ENCODE data around the gene PLPPR2.
"Not testable (repeated sequence)": the region's sequence is repeated elsewhere in the genome, so short reads cannot be mapped to it uniquely, and the experiment has no call there.

Gene PLPPR2

DNA sequence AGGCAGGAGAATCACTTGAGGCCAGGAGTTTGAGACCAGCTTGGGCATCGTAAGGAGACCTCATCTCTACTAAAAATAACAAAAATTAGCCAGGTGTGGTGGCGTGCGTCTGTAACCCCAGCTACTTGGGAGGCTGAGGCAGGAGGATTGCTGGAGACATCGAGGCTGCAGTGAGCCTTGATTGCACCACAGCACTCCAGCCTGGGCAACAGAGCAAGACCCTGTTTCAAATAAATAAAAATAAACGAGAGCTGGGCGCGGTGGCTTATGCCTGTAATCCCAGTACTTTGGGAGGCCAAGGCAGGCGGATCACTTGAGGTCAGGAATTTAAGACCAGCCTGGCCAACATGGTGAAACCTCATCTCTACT, 15.1 kb upstream of the PLPPR2 start:
- DNase-seq: not testable (repeated sequence)

DNA sequence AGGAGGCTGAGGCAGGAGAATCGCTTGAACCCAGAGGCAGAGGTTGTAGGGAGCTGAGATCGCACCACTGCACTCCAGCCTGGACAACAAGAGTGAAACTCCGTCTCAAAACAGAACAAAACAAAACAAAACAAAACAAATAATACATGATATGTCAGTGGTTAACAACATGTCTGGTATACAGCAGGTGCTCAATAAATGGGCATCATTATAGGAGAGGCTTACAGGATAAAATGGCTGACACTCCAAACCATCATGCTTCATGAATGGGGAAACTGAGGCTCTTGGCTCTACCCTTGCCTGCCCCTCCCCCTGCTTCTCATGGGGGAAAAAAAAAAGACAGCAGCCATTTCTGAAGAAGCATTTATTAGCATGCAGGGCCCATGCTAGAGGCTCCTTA, 12.8 kb upstream of the PLPPR2 start:
- DNase-seq: no peak

DNA sequence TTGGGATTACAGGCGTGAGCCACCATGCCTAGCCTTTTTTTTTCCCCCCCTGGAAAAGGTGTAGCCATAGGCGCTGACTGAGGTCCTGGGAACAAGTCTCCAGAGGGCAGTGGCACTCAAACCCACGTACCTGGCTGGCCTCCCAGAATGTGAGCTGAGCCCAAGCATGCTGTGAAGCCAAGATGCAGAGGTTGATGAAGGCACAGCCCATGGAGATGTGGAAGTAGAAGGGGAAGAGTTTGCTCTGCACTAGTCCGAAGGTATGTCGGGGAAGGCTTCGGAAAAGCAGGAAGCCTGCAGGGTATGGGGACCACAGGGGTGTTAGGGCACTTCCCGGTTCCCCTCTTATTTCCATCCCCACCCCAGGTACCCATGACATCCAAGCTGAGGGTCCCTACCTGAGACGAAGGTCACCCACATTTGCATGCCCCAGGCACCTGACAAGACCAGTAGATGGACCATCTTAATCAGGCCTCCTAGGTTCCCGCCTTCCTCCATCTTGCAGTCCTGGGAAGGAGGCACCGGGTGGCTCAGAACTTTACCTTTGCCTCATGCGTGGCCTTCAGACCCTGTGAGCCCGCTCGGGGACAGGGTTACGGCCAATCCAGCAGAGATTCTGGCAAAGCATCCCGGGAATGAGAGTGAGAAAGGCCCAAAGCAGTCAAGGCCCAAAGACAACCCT, 10.0 kb upstream of the PLPPR2 start:
- DNase-seq: no peak

DNA sequence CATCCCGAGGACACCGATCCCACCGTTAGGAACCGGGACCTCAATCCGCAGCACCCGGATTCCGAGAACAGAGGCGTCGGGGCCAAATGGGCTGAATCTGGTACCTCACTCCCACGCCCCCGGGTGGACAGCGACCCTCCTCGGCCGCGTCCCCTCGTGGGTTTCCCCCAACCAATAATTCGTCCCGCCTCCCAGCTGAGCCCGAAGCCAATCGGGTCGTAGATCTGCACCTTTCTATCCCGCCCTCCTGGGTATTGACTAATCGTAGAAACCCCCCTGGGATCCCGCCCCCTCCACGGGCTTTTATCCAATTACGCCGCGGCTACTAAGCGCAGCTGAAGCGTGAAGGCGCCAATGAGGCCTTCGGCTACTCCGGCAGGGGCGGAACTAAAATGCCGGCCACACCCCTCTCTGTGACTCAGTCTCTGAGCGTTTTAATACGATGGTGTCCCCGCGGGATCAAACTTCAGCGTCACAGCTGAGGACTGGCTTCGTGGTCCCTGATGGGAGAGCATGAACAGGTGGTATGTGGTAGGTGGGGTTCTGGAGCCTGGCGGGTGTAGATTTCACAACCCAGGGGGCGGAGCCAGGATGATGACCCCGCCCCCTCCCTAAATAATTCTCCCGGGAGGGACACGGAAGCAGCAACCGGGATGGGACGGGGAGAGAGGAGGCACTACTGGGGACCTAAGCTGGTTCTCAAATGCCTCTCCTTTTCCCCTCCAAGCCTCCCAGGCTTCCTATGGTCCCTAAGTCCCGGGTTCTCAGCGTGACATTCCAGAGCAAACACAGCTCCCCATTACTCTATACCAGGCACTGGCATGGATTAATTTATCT, 8.9 kb upstream of the PLPPR2 start, which contains the start of the genes CCDC159 and TMEM205:
TSS of gene CCDC159 (plus strand) at position 416 of the 837 bp plus-strand sequence. CDS start at position 504, 88 bp downstream.
TSS of gene TMEM205 (minus strand) at position 165 of the 837 bp plus-strand sequence. CDS start 649 bp downstream, outside the sequence.
- DNase-seq: peak; percentile 99

DNA sequence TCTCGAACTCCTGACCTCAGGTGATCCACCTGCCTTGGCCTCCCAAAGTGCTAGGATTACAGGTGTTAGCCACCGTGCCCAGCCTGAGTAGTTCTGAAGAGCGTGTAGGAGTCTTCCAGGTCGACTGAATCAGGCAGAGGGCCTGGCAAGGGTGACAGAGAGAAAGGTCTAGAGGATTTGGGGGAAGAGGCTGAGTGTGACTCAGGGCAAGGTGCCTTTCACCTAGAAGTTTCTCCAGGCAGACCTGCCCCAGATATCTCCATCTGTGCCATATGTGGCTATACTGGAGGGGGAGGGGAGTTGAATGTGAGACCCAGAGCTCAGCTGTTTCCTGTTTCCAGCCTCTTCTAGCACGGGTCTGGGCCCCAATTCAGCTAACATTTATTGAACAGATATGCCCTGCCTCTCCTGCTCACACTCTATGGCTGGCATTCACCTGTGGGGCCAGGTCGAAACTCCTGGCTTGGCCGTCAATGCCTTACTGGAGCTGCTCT, 7.6 kb upstream of the PLPPR2 start:
- DNase-seq: no peak

DNA sequence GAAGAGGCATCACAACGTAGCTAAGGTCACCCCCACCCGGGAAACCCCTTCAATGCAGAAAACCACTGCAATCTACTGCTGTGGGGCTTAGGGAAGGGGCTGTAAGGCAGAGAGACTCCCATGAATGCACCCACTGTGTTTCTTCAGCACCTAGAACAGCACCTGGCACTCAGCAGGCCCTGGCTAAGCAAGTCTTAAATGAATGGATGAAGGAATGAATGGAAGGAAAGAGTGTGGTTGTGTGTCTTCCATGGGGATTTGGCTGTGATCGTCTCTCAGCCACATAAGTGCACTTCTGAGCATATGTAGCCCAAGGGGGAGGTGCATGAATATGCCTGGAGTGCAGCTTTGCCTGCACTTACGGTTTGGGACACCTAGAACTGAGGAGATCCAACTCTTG, 6.1 kb upstream of the PLPPR2 start:
- no peak for DNase-seq

DNA sequence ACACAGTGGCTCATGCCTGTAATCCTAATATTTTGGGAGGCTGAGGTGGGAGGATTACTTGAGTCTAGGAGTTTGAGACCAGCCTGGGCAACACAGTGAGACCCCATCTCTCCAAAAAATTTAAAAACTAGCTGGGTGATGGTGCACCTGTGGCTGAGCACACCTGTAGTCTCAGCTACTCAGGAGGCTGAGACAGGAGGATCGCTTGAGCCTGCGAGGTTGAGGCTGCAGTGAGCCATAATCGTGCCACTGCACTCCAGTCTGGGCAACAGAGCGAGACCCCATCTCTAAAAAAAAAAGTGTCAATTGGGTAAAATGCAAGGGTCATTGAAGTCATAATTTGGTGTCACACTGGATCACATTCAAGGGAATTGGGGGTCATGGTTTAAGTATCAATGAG, 1.1 kb upstream of the PLPPR2 start:
- DNase-seq: not testable (repeated sequence)

DNA sequence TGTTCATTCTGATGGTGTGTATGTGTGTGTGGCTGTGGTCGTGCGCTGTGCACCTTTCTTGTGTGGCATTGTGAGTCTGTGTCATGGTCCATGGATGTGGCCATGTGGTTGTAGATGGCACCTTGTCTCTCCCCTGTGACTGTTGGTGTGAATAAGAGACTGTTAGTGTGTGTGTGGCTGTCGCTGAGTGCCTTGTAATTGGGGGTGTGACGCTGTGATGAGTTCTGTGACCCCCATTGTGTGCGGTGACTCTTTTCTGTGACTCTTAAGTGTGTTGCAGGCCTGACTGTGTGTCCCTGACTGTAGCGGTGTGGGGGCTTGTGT, 804 bp downstream of the PLPPR2 start:
- DNase-seq: no peak

DNA sequence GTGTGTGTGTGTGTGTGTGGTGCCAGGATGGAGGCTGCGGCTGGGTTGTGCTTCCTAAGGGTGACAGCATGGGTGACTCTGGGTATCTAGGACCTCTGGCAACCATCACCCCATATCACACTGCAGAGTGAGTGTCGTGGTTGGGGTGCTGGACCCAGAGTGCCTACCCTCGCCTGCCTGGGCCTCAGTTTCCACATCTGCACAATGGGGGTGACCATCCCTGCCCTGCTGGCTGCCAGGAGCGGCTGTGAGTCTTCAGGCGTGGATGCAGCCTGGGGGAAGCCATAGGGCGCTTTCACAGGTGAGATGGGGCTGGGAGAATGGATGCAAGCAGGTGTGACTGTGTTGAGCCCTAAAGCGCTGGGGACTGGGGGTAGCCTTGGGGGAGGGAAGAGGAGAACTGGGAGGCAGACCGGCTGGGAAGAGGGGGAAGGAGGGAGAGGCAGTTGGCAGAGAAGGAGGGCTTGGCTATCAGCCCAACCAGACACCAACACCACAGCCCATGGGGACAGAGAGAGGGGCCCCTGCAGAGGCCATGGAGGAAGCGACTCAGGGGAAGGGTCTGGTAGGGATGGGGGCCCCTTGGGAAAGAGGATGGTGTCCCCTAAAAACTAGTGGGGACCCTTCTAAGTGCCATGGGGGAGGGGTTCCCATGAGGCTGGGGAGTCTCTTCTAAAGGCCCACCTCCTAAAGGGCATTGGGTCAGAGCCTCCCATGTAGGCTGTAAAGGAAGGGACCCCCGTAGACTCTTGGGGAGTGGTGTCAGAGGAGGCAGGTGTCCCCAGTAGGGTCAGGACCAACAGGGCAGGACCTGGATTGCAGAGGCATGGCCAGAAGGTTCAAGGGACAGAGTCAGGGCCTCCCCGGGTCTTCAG, 1.7 kb downstream of the PLPPR2 start:
- DNase-seq: no peak

DNA sequence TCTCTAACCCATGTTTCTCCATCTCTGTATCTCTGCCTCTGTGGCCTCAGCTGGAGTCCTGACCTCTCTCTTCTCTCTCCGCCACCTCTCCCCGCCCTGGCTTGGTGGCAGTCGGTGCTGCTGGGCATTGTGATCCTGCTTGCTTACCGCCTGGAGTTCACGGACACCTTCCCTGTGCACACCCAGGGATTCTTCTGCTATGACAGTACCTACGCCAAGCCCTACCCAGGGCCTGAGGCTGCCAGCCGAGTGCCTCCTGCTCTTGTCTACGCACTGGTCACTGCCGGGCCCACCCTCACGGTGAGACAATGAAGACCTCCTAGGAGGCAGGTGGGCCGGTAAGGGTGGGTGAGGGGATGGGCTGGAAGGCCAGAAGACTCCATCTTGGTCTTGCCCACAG, 4.2 kb downstream of the PLPPR2 start:
- no peak for DNase-seq

DNA sequence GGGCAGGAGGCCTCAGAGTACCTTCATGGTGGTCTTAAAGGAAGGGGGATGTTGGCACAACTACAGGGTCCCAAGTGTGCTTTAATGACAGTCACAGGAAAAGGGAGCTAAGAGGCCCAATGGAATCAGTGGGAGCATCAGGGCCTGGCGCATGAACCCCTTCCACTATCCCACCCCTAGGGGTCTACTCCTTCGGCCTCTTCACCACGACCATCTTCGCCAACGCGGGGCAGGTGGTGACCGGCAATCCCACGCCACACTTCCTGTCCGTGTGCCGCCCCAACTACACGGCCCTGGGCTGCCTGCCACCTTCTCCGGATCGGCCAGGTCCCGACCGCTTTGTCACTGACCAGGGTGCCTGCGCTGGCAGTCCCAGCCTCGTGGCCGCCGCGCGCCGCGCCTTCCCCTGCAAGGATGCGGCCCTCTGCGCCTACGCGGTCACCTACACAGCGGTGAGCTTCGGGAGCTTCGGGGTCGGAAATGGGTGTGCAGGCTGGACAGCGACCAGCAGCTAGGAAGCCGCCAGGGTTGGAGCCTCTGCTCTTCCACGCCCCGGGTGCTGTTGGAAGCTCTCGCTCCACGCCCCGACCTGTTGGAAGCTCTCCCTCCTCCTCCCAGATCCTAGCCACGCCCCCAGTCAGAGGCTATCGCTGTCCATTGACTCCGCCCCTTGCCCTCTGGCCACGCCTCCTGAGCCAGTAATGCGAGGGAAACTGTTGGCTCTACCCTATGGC, 6.0 kb downstream of the PLPPR2 start:
- DNase-seq: no peak

DNA sequence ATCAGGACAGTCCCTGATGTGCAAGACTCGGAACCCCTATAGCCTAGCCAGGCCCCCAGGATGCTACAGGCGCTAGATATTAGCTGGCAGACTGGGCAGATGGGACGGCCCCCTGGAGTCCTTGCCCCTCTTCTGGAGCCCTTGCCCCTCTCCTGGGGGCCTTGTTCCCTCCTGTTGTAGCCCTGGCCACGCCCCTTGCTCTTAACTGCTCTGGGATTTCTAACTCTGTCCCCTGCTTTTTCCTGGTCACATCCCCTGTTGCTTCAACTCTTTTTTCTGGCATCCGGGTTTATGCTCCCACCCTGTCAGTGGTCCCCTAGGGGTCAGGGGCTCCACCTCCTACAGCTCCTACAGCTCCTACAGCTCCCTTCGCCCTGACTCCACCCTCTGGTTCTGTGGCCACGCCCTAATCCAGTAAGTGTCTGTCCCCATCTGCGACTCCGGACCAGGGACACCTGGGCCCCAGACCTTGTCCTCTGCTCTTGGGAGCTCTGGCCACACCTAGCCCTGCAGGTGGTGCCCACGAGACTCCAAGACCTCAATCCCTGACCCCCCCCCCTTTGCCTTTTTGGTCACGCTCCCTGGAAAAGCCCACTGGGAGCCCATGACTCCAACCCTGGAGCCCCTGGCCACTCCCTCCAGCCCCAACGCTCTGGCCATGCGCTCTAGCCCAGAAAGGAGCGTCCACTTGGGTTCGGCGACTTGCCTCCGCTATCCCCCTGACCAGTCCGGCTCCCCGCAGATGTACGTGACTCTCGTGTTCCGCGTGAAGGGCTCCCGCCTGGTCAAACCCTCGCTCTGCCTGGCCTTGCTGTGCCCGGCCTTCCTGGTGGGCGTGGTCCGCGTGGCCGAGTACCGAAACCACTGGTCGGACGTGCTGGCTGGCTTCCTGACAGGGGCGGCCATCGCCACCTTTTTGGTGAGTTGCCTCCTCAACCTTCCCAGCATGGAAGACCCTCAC, 6.8 kb downstream of the PLPPR2 start:
- DNase-seq: no peak

DNA sequence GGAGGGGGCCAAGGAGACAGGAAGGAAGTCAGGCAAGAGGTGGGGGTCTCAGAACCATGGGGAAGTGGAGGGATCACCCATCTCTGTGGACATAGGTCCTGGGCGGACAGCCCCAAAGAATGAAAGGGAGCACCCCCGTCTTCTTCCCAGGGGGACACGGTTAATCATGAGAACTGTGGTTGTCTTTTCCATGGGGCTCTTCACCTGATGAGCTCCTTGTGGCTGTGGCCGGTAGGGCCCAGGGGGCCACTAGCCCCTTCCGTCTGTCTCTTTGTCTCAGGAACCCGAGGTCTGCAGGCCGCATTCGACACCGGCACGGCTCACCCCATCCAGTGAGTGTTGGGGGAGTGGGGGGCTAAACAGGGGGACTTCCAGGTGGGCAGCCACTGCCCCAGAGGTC, 8.6 kb downstream of the PLPPR2 start:
- no peak for DNase-seq

DNA sequence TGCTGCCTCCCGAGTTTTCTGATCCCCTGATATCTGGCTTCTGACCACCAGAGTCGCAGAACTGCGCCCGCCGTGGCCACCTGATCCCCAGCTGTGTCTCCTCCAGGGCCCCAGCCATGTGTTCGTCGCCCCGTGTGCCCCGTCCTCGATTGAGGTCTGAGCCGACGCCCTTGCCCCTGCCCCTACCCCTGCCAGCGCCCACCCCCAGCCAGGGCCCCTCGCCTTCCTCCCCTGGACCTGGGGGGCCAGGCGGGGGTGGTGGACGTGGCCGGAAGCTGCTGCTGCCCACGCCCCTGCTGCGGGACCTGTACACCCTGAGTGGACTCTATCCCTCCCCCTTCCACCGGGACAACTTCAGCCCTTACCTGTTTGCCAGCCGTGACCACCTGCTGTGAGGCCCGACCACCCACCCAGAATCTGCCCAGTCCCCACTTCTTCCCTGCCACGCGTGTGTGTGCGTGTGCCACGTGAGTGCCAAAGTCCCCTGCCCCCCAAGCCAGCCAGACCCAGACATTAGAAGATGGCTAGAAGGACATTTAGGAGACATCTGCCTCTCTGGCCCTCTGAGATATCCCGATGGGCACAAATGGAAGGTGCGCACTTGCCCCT, 9.2 kb downstream of the PLPPR2 start:
- DNase-seq: no peak

DNA sequence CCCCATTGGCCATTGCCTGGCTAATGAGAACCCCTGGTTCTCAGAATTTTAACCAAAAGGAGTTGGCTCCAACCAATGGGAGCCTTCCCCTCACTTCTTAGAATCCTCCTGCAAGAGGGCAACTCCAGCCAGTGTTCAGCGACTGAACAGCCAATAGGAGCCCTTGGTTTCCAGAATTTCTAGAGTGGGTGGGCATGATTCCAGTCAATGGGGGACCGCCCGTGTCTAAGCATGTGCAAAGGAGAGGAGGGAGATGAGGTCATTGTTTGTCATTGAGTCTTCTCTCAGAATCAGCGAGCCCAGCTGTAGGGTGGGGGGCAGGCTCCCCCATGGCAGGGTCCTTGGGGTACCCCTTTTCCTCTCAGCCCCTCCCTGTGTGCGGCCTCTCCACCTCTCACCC, 9.7 kb downstream of the PLPPR2 start:
- DNase-seq: no peak

DNA sequence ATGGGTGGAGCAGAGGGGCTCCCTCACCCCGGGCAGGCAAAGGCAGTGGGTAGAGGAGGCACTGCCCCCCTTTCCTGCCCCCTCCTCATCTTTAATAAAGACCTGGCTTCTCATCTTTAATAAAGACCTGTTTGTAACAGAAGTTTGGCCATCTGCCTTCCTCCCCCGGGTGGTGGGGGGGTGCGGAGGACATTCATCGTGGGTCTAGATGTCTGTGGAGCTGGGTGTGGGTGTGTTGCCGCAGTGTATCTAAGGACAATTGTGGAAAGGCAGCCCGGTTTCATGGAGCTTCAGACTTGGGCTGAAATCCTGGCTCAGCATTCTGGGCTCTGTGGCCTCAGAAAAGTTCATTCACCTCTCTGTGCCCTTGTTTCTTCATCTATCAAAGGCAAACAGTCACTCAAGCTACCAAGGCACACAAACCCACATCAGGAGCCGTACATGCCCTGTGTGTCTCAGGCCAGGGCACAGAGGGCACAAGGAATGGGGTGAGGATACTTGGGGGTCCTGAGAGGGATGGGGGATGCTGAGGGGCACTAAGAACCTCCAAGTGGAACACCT, 10.4 kb downstream of the PLPPR2 start:
- DNase-seq: no peak

DNA sequence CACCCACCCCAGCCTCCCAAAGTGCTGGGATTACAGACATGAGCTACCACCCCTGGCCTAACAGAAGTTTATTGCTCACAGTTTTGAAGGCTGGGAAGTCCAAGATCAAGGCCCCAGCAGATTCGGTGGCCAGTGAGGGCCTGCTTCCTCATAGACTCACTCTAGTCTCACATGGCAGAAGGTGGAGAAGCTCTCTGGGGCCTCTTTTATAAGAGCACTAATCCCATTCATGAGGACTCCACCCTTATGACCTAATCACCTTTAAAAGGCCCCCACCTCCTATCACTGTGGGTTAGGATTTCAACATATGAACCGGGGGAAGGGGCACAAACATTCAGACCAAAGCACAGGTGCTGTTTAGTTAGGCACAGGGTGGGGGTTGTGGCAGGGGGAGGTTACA, 12.3 kb downstream of the PLPPR2 start:
- DNase-seq: no peak

DNA sequence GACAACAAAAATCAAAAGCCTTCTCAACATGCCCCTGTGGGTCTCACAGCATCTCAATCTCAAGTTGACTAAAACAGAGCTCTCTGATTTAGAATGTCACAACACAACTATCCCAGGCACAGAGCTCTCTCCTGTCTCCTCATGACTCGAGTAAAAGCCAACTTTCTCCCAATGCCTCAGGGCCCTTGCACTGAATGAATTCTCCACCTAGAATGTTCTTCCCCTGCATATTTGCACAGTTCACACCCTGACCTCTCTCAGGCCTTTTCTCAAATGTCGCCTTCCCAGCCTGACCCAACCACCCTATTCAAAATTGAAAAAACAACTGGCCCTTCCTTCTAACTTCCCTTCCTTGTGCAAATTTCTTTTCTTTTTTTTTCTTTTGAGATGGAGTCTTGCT, 15.5 kb downstream of the PLPPR2 start:
- no peak for DNase-seq

DNA sequence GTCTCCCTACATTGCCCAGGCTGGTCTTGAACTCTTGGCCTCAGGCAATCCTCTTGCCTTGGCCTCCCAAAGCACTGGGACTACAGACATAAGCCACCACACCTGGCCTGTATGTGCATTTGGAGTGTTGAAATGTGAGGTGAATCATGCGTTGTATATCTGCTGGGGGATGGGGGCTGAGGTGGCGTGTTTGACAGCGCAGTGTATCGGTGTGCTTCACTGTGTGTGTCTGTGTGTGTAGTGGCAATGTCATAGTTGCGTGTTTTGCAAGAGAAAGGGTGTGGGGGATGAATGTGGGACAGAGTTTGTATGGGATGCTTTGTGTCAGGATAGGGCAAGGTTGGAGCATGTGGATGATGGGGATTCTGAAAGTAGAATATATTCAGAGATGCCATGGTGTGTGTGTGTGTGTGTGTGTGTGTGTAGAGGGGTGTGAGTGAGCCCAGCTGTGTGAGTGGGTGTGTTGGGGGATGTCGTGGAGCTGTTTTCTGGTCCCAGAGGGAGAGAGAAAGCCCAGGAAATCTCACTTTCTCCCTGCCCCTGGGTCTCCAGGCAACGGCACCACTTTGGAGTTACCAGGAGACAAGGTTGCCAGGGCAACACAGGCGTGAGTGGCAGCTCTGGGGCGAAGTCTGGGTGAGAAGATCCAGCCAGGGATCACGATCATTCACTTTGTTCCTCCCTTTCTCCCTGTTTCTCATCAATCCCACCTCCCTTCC, 18.1 kb downstream of the PLPPR2 start:
- DNase-seq: no peak

DNA sequence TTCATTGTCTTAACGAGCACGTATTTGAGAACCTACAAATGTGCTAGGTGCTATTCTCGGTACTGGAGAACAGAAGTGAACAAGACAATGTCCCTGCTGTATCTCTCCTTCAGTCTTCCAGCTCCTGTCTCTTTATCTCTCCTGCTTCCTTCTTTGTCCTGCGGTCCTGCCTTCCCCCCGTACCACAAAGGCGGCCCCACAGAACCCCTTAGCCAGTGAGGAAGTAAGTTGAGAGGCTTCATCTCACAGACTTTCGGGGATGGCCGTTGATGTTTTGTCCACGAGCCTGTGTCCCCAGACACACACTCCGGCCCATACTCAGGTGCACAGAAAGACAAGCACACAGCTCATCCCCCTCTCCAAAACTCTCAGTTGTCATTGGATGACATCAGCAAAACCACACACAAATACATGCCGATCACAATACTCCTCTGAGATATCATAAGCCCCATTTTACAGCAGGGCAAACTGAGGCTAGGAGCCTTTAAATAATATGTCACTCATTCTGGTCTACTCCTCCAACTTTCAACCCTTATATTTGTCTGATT, 18.7 kb downstream of the PLPPR2 start:
- DNase-seq: no peak
